Subcutaneous adipose tissue (tissue), 4 donors: Measurements from ENCODE around the gene CDAN1. TPM values are rescaled to one million over a fixed set of nuclear protein-coding genes. Genes with fewer than 3 reads are reported as not detected.

Source experiments
- total RNA-seq, 4 donors: library from RNA; depleted of rRNA; stranded (reverse); fragments of >200 nt; gene quantifications; one replicate each; pipeline ENCODE4 v1.1.0, GENCODE V29; 2016
- TF ChIP-seq, protein P1 (sequence below): fragments of 450-650 bp; IDR thresholded peaks from one replicate; pipeline ENCODE4 v1.5.1; 2016; ENCODE audit warnings: low read depth, mild to moderate bottlenecking, control low read depth, antibody characterized with exemption, moderate library complexity

Gene CDAN1
- total RNA-seq, 4 donors from 2014 or later = 5.2 to 16.0 (median 9.2) TPM

DNA sequence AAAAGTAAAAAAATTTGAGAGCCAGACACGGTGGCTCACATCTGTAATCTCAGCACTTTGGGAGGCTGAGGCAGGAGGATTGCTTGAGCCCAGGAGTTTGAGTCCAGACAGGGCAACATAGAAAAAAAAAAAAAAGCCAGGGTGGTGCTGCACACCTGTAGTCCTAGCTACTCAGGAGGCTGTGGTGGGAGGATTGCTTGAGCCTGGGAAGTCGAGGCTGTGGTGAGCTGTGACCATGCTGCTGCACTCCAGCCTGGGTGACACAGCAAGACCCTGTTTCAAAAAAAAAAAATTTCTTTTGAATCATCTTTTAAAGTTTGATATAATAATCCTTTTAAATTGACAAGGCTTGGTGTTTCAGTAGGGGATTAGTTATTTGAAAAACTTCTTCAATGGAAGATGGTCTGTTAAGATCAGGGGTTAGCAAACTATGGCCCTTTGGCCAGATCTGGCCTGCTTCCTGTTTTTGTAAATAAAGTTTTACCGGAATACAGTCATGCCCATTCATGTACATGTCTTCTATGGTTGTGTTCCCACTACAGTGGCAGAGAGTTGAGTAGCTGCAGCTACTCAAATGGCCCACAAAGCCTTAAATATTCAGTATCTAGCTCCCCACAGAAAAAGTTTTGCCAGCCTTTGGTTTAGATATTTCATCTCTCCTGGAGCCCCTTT lies 28.9 kb downstream of the CDAN1 start:
- TF ChIP-seq, protein P1, sequence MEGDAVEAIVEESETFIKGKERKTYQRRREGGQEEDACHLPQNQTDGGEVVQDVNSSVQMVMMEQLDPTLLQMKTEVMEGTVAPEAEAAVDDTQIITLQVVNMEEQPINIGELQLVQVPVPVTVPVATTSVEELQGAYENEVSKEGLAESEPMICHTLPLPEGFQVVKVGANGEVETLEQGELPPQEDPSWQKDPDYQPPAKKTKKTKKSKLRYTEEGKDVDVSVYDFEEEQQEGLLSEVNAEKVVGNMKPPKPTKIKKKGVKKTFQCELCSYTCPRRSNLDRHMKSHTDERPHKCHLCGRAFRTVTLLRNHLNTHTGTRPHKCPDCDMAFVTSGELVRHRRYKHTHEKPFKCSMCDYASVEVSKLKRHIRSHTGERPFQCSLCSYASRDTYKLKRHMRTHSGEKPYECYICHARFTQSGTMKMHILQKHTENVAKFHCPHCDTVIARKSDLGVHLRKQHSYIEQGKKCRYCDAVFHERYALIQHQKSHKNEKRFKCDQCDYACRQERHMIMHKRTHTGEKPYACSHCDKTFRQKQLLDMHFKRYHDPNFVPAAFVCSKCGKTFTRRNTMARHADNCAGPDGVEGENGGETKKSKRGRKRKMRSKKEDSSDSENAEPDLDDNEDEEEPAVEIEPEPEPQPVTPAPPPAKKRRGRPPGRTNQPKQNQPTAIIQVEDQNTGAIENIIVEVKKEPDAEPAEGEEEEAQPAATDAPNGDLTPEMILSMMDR = no peak

DNA sequence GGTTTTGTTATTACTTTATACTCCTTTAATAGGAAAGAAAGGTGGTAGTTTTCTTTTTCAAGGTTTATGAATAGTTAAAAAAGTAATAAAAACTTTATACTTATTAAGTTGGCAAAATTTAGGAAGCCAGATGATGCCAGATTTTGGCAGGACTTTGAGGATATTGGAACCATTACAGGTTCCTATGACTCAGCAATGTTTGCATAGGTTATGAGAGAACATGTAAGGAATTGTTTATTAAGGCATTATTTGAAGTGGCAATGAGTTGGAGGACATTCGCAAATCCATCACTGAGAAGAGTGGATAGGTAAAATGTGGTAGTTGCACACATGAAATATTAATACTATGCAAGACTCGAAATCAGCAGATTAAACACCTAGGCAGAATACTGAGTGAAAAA lies 29.9 kb downstream of the CDAN1 start:
- TF ChIP-seq, protein P1 = no peak

DNA sequence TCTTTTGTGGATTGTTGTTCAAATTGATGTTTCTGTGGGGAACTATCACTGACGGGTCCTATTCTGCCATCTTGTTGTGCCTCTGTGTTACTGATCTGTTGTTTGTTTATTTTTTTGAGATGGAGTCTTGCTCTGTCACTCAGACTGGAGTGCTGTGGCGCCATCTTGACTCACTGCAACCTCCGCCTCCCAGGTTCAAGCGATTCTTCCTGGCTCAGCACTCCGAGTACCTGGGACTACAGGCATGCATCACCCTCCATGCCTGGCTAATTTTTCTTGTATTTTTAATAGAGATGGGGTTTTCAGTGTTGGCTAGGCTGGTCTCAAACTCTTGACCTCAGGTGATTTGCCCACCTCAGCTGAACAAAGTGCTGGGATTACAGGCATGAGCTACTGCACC lies 31.6 kb downstream of the CDAN1 start:
- TF ChIP-seq, protein P1 = no peak

DNA sequence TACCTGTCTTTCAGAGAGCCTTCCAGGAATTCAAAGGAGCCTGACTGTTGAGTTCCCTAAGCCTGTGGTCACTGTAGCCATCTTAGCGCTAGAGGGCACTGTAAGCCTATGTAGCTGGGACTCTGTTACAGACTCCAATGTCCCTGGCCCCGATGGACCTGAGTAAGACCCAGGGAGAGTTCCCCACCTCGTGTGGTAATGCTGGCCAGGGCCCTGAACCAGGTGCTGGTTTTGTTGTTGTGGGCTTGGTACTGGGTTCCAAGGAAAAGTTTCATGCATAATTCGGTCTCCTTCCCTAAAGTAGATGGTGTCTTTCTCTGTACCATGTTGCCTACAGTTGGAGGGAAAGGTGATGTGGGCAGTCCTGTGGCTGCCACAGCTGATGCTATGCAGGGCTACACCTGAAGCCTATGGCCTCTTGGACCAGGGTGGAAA lies 32.4 kb downstream of the CDAN1 start:
- TF ChIP-seq, protein P1 = no peak

DNA sequence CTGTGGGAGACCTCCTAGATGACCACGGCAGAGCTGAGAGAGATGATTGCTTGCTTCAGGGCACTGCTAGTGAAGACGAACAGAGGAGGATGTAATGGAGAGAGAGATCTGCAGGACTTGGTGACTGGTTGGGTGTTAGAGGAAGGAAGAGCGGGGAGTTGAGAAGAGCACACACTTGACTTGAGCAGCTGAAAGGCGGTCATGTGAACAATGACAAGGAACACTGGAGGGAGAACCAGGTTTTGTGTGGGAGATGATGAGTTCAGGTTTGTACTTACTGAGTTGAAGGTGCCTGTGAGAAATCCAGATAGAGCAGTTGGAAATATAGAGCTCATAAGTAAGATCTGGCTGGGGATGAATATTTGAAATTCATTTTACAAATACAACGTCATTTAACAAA lies 40.3 kb downstream of the CDAN1 start:
- TF ChIP-seq, protein P1 = no peak

DNA sequence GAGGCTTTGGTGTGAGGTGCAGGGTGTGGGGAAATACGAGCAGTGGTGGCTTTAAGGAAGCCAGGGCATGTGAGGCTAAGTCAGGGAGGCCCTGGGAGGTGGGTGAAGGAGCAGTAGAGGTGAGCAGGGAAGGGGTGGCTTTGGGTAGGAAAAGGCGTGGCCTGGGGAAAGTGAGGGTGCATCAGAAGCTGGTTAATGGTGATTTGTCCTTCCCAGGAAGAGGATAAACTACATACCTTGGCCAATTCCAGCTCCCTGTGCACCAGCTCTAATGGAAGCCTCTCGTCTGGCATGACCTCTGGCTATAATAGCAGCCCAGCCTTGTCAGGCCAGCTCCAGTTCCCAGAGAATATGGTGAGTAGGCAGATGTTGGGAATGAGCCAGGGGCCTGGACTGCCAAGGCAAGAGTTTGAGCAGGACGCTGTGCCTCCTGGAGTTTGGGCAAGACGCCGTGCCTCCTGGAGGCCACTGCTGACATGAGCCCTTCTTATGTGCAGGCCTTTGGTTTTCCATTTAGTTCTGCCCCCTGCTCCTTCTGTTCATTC lies 41.3 kb downstream of the CDAN1 start:
- TF ChIP-seq, protein P1 = no peak

DNA sequence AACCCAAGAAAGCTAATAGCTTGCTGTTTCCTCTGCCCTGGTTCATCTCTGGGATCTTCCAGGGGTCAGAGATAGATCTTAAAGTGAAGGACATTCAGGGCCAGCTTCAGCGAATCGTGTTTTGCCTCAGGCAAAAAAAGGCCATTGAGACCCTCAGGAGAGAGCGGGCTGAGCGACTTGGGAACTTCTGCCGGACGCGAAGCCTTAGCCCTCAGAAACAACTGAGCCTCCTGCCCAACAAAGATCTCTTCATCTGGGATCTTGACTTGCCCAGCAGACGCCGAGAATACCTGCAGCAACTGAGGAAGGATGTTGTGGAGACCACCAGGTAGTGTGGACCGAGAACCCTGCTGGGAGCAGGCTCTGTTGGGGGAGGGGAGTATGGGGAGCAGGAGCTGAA lies 42.5 kb downstream of the CDAN1 start:
- TF ChIP-seq, protein P1 = no peak
